Measurements from ENCODE around the gene ZNF618. TPM values are rescaled to one million over a fixed set of nuclear protein-coding genes. Genes with fewer than 3 reads are reported as not detected.

ZNF618 gene, protein sequence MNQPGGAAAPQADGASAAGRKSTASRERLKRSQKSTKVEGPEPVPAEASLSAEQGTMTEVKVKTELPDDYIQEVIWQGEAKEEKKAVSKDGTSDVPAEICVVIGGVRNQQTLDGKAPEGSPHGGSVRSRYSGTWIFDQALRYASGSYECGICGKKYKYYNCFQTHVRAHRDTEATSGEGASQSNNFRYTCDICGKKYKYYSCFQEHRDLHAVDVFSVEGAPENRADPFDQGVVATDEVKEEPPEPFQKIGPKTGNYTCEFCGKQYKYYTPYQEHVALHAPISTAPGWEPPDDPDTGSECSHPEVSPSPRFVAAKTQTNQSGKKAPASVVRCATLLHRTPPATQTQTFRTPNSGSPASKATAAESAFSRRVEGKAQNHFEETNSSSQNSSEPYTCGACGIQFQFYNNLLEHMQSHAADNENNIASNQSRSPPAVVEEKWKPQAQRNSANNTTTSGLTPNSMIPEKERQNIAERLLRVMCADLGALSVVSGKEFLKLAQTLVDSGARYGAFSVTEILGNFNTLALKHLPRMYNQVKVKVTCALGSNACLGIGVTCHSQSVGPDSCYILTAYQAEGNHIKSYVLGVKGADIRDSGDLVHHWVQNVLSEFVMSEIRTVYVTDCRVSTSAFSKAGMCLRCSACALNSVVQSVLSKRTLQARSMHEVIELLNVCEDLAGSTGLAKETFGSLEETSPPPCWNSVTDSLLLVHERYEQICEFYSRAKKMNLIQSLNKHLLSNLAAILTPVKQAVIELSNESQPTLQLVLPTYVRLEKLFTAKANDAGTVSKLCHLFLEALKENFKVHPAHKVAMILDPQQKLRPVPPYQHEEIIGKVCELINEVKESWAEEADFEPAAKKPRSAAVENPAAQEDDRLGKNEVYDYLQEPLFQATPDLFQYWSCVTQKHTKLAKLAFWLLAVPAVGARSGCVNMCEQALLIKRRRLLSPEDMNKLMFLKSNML
- total RNA-seq (ENCODE audit: low replicate concordance): 5.8 and 13.6 TPM in 2 replicates

DNA sequence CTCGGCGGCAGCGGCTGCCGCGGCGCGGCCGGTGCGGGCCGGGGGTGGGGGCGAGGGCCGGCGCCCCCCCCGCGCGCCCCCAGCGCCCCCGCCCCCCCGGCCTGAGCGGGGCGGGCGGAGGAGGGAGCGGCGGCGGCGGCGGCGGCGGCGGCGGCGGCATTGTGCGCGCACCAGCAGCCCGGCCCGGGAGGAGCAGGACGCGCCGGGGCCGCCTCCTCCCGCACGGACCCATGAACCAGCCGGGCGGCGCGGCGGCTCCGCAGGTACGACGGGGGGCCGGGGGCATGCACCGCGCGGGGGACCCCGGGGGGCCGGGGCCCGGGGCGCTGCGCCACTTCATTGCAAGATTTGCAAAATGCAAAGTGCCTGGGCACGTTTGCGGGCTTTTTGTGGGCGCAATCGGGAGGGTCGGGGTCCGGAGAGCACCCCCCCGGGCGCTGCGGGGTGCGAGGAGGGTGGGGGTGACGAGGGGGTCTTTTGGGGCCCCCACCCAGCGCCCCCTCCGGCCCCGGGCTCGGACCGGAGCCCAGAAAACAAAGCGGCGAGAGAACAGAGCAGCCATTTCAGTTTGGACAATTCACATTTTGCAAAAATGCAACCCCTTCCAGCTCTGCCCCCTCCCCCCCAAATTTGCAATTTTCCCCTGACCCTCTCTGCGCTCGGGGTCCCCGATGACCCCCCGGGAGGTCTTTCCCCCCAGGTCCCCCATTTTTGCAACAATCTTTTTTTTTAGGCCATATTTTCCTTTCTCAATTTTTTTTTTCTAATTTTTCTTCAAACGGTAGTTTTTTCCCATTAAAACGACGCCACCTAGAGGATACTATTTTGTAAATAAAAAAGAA is at the start of gene ZNF618:
Gene ZNF618 (plus strand): TSS at position 159 of the 842 bp plus-strand sequence. CDS start 72 bp downstream, at position 231.
- DNase-seq (ENCODE audit: low read depth): peak; percentile 56
- TF ChIP-seq, protein P1, sequence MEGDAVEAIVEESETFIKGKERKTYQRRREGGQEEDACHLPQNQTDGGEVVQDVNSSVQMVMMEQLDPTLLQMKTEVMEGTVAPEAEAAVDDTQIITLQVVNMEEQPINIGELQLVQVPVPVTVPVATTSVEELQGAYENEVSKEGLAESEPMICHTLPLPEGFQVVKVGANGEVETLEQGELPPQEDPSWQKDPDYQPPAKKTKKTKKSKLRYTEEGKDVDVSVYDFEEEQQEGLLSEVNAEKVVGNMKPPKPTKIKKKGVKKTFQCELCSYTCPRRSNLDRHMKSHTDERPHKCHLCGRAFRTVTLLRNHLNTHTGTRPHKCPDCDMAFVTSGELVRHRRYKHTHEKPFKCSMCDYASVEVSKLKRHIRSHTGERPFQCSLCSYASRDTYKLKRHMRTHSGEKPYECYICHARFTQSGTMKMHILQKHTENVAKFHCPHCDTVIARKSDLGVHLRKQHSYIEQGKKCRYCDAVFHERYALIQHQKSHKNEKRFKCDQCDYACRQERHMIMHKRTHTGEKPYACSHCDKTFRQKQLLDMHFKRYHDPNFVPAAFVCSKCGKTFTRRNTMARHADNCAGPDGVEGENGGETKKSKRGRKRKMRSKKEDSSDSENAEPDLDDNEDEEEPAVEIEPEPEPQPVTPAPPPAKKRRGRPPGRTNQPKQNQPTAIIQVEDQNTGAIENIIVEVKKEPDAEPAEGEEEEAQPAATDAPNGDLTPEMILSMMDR (IDR thresholded peaks at IDR 0.05; ENCODE audit: insufficient read depth, low read length): peak; percentile 40
- peak within 1 kb of the TSS; percentile 79 for H3K4me3 ChIP-seq (ENCODE audit: low read depth, low read length)

DNA sequence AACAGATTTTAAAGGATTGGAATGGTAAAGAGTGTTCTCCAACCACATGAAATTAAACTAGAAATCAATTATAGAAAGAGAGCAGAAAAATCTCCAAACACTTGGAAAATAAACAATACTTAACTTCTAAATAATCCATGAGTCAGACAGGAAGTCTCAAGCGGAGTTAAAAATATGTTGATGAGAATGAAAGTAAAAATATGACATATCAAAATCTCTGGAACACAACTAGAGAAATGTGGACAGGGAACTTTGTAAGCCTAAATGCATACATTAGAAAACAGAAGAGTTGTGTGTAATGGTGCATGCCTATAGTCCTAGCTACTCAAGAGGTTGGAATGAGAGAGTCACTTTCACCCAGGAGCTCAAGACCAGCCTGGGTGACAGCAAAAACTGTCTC is 47.9 kb upstream of the ZNF618 start:
- TF ChIP-seq, protein P1 (IDR thresholded peaks at IDR 0.05; ENCODE audit: insufficient read depth, low read length): no peak
- no peak overlapping the region for H3K4me3 ChIP-seq (ENCODE audit: low read depth, low read length)
- DNase-seq (ENCODE audit: low read depth): no peak

DNA sequence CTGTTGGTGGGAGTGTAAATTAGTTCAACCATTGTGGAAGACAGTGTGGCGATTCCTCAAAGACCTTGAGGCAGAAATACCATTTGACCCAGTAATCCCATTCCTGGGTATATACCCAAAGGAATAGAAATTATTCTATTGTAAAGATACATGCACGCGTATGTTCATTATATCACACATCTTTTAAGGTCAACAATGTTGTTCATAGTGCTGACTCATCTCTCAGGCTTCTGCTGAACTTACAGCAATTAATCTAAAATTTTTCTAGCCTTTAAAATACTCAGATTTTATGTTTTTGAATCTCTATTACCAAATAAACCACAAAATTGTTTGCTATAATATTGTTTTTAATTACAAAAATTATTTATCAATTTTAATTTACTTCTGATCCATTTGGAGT is 38.8 kb upstream of the ZNF618 start:
- no peak for DNase-seq (ENCODE audit: low read depth)
- no peak overlapping the region for H3K4me3 ChIP-seq (ENCODE audit: low read depth, low read length)
- TF ChIP-seq, protein P1 (IDR thresholded peaks at IDR 0.05; ENCODE audit: insufficient read depth, low read length): no peak

DNA sequence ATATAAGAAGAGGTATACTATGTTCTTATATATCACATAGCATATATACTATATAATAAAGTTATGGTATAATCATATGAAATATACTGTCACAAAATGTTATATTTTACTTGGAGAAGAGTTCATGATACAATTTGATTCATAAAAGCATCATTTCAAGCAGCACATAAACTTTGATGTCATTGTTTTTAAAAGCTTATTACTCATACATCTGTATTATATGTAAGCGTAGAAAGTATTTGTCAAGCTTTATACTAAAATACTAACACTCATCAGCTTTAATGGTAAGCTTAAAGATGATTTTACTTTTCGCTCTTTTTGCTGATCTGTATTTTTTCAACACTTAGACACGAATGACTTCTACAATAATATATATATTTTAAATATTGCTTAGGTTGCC is 34.0 kb upstream of the ZNF618 start:
- DNase-seq (ENCODE audit: low read depth): no peak
- TF ChIP-seq, protein P1 (IDR thresholded peaks at IDR 0.05; ENCODE audit: insufficient read depth, low read length): no peak
- no peak overlapping the region for H3K4me3 ChIP-seq (ENCODE audit: low read depth, low read length)

DNA sequence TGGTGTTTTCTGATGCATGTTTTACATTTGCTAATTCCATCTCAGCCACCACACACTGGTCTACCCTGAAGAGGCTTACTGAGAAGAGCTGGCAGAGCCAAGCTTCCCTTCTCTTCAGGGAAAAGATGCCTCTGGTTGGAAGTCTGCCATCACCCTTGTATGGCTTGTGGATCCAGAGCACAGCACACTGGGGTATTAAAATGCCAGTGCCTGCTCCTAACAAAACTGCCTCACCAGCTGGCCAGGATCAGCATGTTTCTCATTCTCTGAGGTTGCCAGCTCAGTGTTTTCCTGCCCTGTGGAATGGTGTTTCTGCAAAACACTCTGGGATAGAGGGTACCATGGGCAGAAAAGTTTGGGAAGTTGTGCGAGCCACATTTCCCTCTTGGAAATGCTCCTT is 31.6 kb upstream of the ZNF618 start:
- TF ChIP-seq, protein P1 (IDR thresholded peaks at IDR 0.05; ENCODE audit: insufficient read depth, low read length): no peak
- no peak for DNase-seq (ENCODE audit: low read depth)
- H3K4me3 ChIP-seq (ENCODE audit: low read depth, low read length): no peak overlapping the region

DNA sequence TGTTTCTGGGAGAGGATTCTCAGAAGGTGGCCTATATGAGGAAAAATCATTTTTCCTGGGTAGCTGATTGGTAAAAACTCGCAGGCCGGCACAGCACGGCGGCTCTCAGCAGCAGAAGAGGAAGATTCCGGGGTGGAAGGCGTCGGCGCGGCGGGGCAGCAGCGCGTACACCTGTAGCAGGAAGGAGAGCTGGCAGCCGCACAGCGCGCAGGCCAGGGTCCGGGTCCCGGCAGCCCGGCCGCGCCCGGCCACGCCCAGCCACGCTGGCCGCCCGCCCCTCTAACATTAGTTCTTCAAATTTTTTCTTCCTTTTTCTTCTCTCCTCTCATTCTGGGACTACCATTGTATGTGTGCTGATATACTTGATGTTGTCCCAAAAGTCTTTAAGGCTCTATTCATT is 24.8 kb upstream of the ZNF618 start:
- H3K4me3 ChIP-seq (ENCODE audit: low read depth, low read length): no peak overlapping the region
- DNase-seq (ENCODE audit: low read depth): no peak
- TF ChIP-seq, protein P1 (IDR thresholded peaks at IDR 0.05; ENCODE audit: insufficient read depth, low read length): no peak

All from fibroblast of the aortic adventitia (primary cell).